ENCODE results near the gene NBPF3. TPM values are rescaled to one million over a fixed set of nuclear protein-coding genes. Genes with fewer than 3 reads are reported as not detected.
"Not testable (repeated sequence)": the region's sequence is repeated elsewhere in the genome, so short reads cannot be mapped to it uniquely, and the experiment has no call there.

NBPF3 gene
- total RNA-seq, 1 donor from 2014 or later: 11.0 TPM

DNA sequence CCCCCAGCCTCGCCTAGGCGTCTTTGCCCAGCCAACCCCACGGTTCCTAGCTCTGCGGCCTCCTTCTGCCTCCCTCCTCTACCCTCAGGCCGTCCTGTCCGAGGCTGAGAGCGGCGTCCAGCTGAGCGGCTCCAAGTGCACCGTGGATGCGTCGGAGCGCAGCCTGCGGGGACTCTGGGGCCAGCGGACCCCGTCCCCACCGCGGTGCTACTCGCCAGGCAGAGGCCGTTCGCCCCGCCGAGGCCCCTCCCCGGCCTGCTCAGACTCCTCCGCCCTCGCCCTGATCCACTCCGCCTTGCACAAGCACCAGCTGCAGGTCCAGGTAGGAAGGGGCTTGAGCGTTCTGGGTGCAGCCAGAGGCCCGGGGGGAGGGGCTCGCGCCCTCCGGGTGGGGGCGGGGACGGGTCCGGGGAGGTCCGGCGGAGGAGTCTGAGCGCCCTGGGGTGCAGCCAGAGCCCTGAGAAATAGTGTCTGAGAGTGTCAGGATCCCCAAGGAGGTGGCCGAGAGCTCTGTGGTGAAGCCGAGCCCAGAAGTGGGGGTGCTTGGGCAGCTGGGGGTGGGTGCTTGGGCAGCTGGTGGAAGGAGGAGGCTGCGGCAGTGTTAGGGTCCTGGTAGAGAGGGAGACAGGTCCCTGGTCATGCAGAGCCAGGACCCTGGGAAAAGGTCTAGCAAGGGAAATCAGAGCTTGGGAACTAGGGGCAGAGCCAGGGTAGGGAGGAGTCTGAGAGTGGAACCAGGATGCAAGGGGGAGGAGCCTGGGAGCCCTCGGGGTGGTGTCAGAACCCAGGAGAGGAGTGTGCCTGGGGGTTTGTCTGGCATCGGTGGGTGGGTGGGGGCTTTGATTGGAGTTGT is 3.2 kb upstream of the NBPF3 start:
- DNase-seq (ENCODE audit: low spot score in 2 of 2) (no peak), FAIRE-seq (no peak)

DNA sequence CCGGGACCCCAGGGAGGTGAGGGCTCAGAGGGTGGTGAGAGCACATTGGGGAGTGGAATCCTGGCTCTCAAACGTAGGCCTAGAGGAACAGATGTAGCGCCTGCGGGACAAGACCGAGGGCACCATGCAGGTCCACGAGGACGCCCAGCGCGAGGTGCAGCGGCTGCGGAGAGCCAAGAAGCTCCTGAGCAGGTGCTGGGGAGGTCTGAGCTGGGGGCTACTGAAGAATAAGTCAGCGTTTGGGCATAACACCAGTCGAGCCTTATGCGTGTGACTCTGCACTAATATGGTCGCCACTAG is 2.6 kb upstream of the NBPF3 start:
- no peak for FAIRE-seq
- no peak for DNase-seq (ENCODE audit: low spot score in 2 of 2)

DNA sequence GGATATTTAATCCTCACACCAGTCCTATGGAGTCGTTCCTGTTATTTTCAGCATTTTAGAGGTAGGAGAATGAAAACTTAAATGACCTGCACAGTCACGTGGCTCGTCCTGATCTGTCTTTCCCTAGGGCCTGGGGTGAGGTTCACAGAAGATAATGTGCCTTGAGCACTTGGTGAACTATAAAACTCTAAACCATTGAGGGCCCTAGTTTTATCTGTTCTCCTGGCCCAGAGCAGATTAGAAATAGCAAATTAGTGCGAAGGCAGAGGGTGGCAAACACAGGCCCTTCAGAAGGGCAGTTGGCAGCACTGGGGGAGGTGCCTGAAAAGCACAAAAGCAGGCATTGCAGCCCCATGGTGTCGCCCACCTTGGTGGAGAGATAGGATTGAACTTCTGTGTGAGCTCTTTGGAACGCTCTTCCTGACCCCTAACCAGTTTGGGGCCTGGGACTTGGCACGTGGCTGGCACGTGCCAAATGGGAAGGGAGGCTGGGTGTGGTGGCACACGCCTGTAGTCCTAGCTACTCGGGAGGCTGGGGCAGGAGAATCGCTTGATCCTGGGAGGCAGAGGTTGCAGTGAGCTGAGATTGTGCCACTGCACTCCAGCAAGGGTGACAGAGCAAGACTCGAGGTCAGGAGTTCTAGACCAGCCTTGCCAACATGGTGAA is 1.2 kb upstream of the NBPF3 start:
- not testable (repeated sequence) for FAIRE-seq; DNase-seq (ENCODE audit: low spot score in 2 of 2)

DNA sequence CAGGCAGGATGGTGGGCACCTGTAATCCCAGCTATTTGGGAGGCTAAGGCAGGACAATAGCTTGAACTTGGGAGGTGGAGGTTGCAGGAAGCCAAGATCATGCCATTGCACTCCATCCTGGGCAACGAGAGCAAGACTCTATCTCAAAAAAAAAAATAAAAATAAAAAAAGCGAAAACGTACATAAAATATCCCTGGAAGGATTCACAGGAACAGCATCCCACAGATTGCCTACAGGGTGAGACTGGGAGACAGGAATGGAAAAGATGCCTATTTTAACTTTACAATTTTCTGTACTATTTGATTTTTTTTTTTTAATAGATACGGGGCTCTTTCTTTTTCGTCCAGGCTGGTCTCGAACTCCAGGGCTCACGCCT is 604 bp upstream of the NBPF3 start:
- DNase-seq (ENCODE audit: low spot score in 2 of 2): no peak
- no peak for FAIRE-seq

DNA sequence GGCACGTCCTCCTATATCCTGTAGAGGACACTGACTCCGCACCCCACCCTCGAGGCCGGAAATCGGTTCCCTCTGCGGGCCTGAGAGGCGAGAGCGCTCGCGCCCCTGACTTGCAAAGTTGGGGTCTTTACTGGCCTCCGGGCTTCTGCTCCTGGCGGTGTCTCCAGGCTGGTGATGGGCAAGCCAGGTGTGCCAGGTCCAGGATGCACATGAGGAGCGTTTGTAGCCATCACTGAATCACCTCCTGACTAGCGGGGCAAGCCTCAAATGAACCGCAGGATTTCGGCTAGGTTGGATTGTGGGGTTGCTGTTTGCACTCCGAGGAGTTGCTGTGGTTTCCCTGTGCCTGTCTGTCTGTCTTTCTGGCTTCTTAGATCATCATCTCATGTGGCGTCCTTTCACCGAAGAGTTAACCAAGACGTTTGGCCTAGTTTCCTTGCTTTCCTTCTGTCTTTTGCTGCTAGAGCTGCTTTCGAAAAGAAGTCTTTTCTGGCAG is 741 bp downstream of the NBPF3 start:
- DNase-seq (ENCODE audit: low spot score in 2 of 2); FAIRE-seq: not testable (repeated sequence)

DNA sequence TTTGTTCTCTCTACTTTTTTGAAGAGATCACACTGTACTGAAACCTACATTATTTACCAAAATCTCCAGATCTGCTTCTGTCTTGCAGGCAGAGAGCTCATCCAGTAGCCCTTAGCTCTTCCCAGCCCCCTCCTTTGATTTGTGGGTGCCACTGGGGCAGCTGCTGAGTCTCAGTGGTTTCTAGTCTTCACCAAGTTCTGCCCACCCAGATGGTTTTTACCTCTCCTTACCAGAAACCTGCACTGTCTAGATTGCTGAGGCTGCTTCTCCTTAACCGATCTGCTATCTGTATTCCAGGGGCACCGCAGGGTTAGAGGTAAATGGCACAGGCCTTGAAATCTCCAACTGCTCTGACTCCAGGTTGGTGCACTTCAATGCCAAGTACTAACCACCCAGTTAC is 6.7 kb downstream of the NBPF3 start:
- not testable (repeated sequence) for FAIRE-seq; DNase-seq (ENCODE audit: low spot score in 2 of 2)

DNA sequence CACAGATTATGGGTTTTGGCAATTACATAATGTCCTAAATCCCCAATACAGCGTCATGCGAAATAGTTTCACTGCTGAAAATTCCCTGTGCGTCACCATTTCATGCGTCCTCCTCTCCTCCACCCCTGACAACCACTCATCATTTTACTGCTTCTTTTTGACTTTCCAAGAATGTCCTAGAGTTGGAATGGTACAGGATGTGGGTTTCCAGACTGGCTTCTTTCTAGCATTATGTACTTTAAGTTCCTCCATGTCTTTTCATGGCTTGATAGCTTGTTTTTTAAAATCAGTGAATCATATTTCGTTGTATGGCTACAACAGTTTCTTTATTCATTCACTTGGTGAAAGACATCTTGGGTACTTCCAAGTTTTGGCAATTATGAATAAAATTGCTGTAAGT is 7.4 kb downstream of the NBPF3 start:
- FAIRE-seq: no peak
- DNase-seq (ENCODE audit: low spot score in 2 of 2): no peak

DNA sequence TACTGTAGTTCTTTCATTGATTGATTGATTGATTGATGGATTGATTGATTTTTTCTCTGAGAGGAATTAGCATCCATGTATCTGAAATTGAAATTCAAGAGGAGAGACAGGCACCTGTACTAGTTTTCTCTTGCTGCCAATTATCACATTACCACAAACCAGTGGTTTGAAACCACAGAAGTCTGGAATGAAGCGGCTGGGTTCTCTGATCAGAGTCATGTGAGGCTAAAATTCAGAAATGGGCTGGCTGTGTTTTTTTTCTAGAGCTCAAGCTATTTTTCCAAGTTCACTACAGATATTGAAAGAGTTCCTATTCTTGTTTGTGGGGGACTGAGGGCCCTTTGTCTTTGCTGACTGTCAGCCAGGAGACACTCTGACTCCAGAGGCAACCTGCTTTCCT is 10.0 kb downstream of the NBPF3 start:
- FAIRE-seq (no peak), DNase-seq (ENCODE audit: low spot score in 2 of 2) (no peak)

DNA sequence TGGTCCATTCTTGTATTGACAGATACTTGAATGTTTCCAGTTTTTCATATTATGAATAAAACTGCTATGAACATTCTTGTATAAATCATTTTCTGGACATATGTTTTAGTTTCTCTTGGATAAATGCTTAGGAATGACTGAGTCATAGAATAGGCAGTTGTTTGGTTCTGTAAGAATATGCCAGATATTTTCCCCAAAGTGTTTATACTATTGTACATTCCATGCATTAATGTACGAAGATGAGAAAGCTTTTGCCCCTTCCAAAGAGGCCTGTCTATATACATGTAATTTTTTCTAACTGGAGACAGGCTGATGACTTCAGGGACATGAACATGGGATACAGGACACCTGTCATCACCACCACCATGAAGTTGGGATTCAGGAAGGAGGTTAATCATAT is 11.3 kb downstream of the NBPF3 start:
- DNase-seq (ENCODE audit: low spot score in 2 of 2): no peak
- FAIRE-seq: no peak

DNA sequence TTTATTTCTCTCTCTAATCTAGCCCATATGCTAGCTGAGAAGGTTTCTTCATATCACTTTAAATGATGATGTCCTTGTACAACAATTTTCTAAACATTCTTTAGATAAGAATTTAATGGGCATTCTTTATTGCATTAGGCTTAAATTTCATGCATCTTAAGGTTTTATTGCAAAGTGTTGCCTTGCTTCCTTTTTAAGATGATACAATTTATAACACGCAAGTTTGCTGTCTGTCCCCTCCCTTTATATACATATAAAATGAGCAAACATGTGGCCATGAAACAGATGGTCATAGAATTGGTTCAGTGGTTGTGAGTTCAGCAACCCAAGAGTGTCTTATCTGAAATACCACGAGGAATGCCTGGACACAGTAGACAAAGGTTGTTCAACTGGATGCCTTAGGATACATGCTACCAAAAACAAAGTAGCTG is 12.1 kb downstream of the NBPF3 start:
- FAIRE-seq: no peak

DNA sequence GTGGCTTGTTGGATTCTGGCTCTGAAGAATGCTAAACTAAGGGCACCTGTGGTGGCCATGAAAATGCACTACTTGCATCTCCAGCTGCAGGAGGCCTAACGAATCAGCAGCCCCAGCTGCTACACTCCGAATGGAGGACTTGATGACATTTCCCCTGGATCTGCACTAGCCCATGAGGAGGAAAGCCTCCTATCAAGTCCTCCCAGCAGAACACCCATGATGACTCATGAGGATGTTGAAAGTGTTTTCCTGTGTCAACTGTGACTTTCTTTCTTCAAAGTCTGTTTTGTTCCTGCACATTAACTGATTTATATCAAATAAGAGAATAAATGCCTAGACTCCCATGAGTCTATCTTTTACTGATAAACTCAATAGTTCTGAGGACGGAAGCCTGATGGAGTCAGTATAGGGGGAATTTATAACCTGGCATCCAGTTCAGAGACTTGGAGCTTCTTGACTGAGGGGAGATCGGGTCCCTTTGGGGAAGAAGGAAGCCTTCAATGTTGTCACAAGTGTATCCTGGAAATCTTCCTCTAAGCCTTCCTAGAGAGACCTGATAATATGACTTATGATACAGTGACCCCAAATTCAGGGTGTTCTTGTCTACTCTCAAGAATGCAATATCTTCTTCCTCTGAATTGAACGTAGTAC is 14.2 kb downstream of the NBPF3 start:
- DNase-seq (ENCODE audit: low spot score in 2 of 2); FAIRE-seq: not testable (repeated sequence)

More for the DNA sequence above, 12.1 kb downstream of the NBPF3 start:
- no peak for DNase-seq (ENCODE audit: low spot score in 2 of 2)

DNA sequence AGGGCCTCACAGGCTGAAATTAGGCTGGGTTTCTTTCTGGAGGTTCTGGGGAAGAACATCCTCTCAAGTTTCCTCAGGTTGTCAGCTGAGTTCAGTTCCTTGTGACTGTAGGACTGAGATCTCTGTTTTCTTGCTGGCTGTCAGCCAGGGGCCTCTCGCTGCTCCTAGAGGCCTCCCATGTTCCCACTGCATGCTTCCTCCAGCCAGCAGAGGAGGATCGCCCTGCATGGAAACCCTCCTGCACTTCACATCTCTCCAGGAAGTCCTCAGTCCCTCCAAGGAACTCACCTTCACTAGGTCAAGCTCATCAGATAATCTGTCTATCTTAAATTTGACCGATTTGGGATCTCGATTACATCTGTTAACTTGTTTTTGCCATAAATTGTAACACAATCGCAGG is 15.0 kb downstream of the NBPF3 start:
- not testable (repeated sequence) for DNase-seq (ENCODE audit: low spot score in 2 of 2); FAIRE-seq

DNA sequence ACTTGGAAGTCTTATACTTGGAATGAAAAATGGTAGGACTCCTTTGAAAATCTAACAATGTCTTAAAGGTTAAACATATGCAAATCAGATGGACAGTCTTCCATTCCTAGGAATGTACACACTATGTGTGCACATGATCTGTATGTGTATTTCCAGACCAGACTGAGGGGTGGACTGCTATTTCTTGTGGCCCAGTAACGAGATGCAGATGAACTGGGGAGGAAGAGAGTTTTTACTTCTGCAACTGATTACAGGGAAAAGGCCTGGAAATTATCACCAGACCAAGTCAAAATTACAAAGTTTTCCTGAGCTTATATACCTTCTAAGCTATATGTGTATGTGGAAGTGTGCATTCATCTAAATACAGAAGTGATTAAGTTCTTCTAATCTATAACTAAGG is 17.7 kb downstream of the NBPF3 start:
- no peak for FAIRE-seq
- no peak for DNase-seq (ENCODE audit: low spot score in 2 of 2)

DNA sequence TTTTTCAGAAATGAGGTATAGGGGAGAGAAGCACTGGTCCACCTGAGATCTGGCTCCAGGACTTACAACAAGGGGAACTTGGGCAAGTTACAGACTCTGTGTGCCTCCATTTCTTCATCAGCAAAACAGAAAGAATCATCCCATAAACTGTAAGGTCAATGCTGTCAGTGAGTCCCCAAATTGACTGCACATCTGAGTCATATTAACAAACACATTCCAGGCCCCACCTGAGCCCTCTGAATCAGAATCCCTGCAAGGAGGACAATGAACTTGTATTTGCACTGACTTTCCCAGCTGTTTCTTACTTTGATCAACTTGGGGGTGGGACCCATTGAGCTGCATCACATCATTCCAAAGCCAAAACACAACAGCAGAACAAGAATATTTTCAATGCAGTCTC is 25.2 kb downstream of the NBPF3 start:
- not testable (repeated sequence) for FAIRE-seq; DNase-seq (ENCODE audit: low spot score in 2 of 2)

DNA sequence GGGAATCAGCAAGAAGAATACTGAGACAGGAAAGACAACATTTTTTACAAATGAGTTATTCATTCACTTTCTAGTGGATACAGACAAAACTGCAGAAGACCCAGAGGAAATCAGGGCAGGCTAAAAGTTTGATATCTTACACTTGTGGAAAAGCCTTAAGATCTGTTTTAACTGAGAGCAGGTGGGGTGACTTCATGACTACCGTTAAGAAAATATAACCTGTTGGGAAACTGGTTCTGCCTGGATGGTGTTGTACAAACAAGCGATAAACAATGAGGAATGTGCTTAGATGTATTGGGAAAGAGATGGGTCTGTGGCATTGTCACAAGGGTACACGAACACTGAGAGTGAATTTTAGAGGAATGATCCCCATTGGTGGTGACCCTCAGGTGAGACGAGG is 28.0 kb downstream of the NBPF3 start:
- not testable (repeated sequence) for DNase-seq (ENCODE audit: low spot score in 2 of 2)

DNA sequence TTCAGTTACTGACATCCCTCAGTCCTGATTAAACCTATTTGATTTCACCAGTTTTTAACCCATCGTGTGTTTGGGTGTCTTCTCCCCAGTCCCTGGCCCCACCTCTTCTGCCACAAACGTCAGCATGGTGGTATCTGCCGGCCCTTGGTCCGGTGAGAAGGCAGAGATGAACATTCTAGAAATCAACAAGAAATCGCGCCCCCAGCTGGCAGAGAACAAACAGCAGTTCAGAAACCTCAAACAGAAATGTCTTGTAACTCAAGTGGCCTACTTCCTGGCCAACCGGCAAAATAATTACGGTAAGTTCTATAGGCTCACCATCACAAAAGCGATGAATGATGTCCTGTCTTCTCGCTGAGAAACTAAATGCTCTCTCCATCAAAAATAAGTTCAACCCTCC is 28.7 kb downstream of the NBPF3 start:
- DNase-seq (ENCODE audit: low spot score in 2 of 2) (no peak), FAIRE-seq (no peak)

More for the DNA sequence above, 28.0 kb downstream of the NBPF3 start:
- FAIRE-seq: not testable (repeated sequence)

DNA sequence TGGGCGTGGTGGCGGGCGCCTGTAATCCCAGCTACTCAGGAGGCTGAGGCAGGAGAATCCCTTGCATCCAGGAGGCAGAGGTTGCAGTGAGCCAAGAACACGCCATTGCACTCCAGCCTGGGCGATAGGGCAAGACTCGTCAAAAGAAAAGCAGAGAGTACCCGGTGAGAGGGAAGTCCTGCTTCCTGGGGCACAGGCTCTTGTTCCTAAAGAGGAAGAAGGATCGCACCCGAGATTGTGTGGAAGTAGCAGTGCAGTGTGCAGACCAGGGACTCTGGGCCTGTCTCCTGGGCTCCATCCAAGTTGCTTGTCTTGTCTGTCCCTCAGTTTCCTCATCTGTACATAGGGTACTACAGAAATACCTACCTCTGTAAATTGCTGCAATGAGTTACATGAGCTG is 29.6 kb downstream of the NBPF3 start:
- no peak for FAIRE-seq
- no peak for DNase-seq (ENCODE audit: low spot score in 2 of 2)

DNA sequence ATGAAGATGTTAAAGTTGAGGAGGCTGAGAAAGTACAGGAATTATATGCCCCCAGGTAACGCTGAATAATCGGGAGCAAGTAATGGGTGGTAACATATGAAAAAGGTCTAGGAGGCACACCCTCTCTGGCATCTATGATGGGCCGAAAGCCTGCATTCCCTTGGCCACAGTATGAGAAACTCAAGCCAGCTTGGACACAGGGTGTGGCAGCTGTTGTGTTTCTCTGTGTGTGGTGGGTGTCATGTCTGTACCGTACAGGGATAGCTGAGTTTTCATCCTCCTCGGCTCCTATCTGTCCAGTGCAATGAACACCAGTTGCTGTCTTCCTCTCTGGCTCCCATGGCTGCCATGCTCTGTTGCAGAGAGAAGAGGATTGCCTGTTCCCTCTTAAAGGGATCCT is 32.9 kb downstream of the NBPF3 start:
- FAIRE-seq (no peak), DNase-seq (ENCODE audit: low spot score in 2 of 2) (no peak)

DNA sequence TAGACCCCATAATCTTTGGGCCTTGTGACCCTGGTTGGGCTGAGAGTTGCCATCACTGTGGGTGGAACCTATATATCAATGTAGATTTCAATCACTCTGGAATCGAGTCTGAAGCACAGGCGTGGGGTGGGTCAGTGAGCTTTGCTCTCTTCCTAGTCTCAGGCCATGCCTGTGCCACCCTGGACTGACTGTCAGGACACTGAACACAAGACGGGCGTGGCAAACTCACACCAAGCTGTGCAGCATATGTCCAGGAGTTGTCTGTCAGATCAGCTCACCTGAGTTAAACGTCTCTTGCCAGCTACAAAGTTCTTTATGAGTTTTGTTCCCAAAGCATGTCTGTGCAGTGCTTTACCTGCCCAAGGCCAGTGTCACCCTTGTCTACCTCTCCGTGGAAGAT is 38.4 kb downstream of the NBPF3 start:
- no peak for FAIRE-seq
- no peak for DNase-seq (ENCODE audit: low spot score in 2 of 2)

DNA sequence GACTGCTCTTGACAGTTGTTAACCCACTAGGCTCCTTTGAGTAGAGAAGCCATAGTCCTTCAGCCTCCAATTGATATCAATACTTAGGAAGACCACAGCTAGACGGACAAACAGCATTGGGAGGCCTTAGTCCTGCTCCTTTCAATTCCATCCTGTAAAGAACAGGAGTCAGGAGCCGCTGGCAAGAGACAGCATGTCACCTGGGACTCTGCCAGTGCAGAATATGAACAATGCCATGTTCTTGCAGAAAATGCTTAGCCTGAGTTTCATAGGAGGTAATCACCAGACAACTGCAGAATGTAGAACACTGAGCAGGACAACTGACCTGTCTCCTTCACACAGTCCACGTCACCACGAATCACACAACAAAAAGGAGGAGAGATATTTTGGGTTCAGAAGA is 43.9 kb downstream of the NBPF3 start:
- DNase-seq (ENCODE audit: low spot score in 2 of 2); FAIRE-seq: not testable (repeated sequence)

DNA sequence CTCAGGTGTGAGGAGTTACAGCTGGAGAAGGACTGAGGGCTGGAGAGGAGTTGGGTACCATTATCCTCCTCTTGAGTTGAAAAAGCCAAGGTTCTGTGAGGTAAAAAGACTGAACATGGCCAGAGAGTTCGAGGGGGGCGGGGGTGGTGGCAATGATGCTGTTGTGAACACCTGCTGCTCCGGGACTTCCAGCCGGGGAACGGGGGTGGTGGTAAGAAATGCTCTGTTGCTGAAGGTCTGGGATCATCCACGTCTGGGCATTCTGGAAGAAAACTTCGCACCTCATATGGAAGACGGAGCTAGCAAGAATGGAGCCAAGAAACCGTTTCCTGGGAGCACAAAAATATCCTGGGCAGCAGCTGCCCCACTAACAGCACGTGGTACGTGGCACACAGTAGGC is 49.2 kb downstream of the NBPF3 start:
- FAIRE-seq: no peak
- no peak for DNase-seq (ENCODE audit: low spot score in 2 of 2)

Measured in frontal cortex (tissue), 4 donors.